Stimulated activated CD8-positive, alpha-beta memory T cell treated with anti-CD3 and anti-CD28 coated beads, Interleukin-15, amount 100 ng/mL, for 48 hours (primary cell): ENCODE results near the gene HADHB.
A peak's percentile ranks its signal among the peaks of the same experiment; 100 is the strongest.

ENCODE experiments used
- DNase-seq, 2 donors: peaks; one replicate each; pipeline ENCODE4 v3.0.0-alpha.2; 2020; ENCODE audit warnings: low read depth in 2 of 2

HADHB gene

DNA sequence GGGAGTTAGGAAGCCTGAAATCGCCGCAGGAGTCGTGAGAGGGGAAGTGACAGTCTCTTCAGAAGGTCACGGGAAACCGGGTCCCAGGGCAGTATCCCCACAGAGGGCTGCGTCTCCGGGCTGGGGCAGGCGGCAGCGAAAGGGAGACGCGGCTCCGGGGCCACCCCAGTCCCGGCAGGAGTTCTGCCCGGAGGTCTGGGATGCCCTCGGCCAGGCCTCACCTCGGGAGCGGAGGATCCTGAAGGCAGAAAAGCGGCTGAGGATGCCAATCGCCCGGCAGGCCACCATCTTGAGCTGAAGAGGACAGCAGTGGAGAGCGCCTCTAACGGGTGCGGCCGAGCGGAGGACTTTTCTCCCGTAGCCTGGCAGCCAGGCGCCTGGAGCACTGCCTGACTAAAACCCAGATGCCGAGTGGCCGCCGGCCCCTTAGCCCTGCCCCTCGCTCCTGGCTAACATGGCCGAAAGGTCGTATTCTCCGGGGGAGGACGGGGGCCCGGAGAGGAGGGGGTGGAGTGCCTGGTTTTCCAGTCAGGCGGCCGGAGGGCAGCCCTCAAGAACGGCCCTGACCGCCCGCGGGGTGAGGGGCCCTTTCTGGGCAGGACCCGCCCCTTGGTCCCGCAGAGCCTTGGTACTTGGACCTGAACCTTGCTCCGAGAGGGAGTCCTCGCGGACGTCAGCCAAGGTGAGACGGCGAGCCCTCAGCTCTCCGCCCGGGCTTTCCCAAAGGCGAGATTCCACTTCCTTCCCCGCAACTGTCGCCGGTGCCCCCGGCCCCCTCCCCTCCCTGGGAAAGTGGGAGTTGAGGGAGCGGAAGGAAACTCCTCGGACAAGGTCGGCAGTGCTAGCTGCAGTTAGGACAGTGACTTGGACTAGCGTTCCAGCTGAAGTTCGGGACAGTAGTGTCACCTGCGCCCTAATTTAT lies at the start of gene HADHB, which contains the start of gene HADHA:
Gene HADHB (plus strand): TSS at position 631 of the 922 bp plus-strand sequence. CDS start 9,316 bp downstream, outside the sequence.
Gene HADHA (minus strand): TSS at position 324 of the 922 bp plus-strand sequence. CDS start 36 bp downstream, at position 288.
- DNase-seq = peak; percentile 77 to 81

DNA sequence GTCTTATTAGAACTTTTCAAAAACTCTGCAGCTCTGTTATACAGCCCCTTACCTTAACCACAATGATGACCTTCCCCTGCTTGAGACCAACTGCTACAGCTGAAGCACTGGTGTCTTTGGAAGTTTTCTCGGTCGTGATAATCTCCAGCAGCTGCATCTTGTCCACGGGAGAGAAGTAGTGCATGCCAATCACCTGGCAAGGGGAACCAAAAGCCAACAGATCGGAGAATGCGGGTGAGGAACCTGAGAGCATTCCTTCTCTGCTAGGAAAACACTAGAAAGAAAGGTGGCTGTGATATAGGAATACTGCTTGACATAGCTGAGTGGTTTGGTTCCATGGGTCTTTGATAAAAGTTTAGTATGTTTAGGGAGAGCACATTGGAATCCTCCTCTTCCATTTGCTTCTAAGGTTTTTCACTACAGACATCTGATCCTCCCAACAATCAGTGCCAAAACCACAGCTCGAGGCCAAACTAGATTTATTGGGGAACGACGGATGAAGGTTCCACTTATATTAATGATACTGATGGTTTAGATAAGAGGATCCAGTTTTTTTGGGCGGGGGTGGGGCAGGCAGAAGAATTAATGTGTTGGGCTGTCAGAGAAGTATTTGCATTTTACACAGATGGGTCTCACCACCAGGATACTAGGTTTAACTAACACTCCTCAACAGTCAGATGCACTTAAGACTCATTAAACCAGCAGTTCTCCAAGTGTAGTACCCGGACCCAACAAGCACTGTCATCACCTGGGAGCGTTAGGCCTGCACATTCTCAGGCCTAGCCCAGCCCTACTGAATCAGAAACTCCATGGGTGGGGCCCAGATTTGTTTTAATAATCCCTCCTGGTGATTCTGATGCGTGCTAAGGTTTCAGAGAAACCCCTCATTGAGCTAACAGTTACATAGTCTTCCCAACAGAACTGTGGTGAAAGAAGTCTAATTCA lies 49.4 kb upstream of the HADHB start:
- no peak for DNase-seq

DNA sequence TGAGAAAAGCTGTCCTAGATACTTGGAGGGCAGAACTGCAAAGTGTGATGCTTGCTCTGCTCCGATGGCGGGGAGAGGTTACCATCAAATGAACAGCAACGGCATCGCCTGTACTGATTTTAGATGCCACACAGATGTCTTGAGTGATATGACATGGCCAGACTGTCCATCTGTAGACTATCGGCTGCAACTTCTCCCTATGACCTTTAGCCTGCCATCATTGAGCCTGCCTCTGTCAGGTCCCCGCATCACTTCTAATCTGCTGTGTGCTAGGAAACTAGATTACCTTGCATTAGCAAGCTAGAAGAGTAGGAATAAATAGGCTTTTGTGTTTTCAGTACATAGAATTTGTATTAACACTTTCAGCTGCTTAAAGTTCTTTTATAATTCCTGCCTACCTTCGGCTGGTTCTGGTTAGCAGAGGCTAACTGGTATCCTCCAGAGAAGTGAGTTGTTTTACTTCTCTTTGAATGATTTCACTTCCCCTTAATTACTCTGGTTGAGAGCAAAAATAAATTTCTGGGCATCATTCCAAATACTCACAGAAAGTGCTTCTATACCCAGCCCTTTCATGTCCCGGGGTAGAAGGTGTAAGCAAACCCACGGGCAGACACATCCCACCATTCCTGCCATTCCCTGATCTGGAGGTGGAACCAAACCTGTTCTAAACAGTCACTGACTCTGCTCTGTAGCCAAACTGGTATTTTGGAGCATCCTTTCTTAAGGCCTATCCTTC lies 47.9 kb upstream of the HADHB start:
- no peak for DNase-seq

DNA sequence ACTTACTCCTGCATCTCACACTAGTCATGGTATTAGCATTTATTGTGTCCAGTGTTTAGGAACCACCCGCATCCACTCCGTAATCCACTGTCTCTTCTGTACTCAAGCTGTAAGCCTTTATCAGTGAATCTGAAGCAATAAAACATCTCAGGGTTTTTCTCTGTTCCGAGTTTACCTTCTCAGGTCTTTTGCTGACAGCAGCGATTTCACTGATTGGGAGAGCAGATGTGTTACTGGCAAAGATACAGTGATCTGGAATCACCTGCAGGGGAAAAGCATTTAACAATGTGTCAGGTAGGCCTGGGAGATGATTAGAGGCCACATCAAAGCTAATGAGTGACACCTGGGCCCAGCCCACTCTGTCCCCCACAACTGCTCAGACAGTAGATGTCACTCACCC lies 47.2 kb upstream of the HADHB start:
- DNase-seq = no peak

DNA sequence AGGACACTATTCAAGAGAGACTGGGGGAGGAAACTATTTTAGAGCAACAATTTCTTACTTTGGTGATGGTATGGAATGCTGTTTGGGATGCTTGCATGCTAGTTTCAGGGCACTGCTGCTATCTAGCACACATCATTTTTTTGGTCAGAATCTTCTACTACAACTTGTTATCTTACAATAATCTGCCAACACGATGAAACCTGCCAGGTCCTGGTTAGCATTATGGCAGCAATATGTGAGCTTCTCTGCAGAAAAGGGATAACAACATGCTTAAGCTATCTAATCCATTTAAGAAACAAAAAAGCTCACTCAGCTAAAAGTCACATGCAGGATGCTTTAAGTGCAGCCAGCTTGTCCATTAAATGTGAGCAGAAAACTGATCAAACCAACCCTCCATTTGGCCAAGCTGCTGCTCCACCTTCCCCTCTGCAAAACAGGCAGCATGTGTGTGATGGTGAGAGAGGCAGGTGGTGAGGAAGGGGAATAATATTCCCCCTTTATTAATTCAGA lies 41.7 kb upstream of the HADHB start:
- DNase-seq = no peak

DNA sequence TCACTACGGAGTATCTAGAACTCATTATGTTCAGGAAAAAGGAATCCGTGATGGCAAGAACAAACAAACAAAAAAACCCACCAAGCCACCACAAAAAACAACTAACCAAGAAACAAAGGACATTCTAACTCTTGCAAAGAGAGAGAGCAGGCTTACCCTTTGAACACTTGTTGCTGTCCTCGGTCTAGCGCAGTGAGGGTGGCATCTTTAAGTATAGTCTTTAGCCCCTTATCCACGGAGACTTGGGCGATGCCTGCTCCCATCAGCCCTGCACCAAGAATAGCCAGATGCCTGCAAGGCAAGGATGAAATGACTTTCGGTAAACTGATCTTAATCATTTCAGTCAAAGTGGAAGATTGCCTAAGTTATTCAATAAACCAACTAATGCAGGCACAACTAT lies 40.8 kb upstream of the HADHB start:
- no peak for DNase-seq

DNA sequence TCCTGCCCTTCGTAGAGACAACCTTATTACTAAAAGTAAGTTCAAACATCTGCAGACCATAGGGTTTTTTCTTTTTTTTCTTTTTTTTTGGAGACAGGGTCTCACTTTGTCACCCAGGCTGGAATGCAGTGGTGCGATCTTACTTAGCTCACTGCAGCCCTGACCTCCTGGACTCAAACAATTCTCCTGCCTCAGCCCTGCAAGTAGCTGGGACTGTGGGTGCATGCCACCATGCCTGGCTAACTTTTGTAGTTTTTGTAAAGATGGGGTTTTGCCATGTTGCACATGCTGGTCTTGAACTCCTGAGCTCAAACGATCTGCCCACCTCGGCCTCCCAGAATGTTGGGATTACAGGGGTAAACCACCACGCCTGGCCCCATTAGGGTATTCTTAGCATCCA lies 32.7 kb upstream of the HADHB start:
- no peak for DNase-seq

DNA sequence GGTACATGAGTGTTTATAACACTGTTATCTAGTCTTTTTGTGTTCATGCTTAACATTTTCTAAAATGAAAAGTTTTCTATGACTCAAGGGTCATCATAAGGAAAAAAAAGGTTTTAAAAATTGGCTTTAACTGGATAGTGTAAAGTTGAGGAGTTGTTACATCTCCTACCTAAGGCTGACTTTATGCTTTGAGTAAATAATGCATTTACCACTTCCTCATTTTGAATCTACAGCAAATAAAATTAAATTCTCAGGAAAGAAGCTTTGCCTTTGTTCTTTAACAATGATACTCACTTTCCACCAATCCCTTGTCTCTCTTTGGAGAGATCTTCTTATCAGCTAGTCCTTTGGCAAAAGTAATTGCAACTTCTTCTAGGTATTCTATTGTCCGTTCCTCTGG lies 30.0 kb upstream of the HADHB start:
- DNase-seq = no peak

DNA sequence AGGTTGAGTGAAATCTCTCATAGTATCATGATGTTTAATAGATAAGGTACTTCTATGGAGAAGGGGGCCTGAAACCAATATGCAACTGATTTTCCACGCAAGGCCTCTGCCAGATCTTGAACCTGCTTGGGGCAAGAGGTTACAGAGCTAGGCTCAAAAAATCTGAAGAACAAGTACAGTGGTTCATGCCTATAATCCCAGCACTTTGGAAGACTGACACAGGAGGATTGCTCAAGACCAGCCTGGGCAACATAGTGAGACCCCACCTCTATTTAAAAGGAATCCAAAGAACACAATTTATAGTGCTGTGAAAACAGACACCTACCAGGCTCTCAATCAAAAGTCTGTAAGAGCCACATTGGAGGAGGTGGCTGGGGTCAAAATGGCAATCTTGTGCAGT lies 28.9 kb upstream of the HADHB start:
- no peak for DNase-seq

DNA sequence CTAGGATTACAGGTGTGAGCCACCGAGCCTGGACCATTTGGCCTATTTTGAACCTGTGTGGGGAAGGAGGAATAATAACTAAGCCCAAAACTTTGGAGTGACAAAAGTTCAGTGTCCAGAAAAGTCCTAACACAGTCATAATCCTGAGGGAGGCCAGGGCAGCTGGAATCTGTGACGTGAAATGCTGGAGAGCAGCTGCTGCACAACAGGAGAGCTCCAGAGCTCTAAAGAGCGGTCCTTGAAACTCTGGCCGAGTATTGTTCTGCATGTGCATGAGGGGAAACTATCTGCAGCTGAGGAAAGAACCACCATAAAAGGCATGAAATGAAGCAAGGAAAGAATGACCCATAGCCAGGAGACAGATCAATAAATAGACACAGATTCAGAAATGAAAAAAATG lies 28.2 kb upstream of the HADHB start:
- DNase-seq = no peak

DNA sequence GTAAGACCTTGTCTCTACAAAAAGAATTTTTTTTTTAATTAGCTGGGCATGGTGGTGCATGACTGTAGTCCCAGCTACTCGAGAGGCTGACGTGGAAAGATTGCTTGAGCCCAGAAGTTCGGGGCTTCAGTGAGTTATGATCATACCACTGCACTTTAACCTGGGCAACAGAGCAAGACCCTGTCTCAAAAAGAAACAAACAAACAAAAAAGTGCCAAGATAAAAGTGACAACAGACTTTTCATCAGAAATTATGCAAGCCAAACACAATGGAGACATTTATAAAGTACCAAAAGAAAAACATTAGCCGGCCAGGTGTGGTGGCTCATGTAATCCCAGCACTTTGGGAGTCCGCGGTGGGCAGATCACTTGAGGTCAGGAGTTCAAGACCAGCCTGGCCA lies 27.0 kb upstream of the HADHB start:
- no peak for DNase-seq

DNA sequence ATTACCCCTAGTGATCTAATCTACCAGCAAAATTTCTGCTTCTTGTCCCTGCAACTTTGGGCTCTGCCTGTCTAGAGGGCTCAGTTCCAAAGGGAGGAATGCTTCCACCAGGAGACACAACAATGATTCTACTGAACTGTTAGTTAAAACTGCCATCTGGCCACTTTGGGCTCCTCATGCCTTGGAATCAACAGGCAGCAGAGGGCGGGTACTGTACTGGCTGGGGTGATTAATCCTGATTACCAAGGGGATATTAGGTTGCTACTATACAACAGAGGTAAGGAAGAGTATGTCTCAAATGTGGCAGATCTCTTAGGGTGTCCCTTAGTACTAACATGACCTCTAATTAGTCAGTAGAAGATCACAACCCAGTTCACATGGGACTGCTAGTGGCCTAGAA lies 21.7 kb upstream of the HADHB start:
- no peak for DNase-seq

DNA sequence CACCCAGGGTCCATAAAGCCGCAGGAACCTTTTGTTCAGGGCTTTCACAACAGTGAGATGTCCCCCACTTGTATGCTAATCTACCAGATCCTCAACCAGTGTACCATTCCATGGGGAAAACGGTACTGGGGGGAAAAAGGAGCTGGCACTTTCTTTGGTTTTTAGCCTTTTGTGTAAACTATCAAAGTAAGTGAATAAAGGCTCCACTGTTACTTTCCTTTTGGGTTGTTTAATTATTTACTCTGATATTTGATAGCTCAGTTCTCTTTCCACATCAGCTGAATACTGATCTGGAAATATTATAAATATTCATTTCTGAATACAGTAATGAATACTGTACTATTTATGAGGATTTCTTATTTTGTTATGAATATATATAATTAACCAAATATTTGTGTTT lies 20.6 kb upstream of the HADHB start:
- no peak for DNase-seq

DNA sequence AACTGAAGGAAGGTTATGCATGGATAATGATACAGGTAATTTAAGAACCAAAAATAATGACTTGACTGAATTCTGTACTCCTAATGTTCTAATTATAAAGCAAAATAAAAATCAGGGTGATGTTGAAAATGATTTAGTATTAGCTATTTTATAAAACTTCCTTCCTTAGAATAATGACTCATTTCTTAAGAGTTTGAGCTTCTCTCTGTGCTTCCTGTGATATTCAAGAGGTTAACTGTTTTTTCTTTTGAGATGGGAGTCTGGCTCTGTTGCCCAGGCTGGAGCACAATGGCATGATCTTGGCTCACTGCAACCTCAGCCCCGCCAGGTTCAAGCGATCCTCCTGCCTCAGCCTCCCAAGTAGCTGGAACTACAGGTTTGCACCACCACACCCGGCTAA lies 15.1 kb upstream of the HADHB start:
- no peak for DNase-seq

DNA sequence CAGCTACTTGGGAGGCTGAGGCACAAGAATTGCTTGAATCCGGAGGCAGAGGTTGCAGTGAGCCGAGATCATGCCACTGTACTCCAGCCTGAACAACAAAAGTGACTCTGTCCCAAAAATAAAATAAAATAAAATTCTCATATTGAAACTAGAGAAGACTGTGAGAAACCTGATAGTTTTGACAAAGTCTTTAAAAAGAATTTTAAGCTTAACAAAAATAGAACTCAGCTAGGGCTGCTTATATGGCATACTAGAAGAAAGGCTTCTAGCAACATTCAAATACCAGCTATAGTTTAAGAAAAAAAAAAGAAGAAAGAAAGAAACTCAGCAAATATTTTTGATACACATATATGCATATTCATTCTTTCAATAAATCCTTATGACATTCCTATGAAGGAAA lies 13.9 kb upstream of the HADHB start:
- DNase-seq = no peak

DNA sequence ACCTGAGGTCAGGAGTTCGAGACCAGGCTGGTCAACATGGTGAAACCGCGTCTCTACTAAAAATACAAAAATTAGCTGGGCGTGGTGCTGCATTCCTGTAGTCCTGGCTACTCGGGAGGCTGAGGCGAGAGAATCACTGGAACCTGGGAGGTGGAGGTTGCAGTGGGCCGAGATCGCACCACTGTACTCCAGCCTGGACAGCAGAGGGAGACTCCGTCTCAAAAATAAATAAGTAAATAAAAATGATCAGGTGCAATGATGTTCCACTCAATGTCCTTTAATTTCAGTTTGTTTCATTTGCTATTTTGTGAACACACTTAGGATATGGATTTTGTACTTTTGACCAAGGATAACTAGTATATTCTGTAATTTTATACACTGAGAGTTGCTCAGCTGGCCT lies 9.7 kb upstream of the HADHB start:
- DNase-seq = no peak

DNA sequence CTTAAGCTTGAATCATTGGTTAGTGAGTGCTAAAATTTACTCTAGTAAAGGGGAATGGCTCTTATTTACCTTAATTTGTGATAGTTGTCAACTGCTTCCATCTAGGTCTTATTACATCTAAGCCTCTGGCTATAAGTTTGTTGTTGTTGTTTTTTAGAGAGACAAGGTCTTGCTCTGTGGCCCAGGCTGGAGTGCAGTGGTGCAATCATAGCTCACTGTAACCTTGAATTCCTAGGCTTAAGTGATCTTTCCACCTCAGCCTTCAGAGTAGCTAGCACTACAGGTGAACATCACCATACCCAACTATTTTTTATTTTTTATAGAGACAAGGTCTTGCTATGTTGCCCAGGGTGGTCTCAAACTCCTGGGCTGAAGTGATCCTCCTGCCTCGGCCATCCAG lies 6.9 kb upstream of the HADHB start:
- no peak for DNase-seq

DNA sequence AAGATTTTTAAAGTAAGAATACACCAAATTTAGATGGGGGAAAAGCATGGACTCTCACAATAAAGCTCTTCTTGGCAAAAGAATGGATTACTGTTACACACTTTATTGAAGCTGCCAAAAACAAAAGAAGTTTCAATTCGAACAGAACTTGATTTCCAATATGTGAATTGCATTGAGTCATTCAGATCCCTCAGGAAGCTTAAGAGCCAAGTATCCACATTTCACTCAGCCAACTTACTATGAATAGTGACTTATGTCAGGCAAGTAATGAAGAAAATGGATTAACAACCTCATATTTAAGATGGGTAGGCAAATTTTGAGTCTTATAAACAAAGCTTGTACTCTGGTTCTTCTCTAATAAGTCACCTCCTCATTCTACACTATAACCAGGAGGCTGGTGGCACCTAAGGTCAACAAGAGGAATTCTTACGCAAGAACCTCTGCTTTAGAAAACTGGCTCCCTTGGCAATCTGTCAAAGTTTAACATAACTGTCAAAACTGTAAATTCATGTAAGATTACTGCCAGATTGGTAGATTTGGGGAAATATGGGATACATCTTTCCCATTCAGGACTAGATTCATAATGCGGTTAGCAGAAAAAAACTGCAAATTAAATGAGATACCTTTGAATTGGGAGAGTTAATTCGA lies 6.3 kb upstream of the HADHB start:
- DNase-seq = no peak

DNA sequence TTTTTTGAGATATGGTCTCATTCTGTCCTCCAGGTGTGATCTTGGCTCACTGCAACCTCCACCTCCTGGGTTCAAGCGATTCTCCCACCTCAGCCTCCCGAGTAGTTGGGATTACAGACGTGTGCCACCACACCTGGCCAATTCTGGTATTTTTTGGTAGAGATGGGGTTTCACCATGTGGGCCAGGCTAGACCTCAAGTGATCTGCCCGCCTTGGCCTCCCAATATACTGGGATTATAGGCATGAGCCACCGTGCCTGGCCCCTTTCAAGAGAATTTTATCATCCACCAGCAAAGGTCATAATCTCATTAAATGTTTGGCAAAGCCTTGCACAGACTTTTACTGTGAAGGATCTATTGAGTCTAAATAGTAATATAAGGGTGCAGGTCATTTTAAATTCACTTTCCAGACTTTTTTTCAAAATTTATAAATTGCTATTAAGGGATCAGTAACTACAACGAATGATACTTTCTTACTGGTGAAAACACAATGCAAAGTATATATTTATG lies 2.8 kb upstream of the HADHB start:
- DNase-seq = no peak

DNA sequence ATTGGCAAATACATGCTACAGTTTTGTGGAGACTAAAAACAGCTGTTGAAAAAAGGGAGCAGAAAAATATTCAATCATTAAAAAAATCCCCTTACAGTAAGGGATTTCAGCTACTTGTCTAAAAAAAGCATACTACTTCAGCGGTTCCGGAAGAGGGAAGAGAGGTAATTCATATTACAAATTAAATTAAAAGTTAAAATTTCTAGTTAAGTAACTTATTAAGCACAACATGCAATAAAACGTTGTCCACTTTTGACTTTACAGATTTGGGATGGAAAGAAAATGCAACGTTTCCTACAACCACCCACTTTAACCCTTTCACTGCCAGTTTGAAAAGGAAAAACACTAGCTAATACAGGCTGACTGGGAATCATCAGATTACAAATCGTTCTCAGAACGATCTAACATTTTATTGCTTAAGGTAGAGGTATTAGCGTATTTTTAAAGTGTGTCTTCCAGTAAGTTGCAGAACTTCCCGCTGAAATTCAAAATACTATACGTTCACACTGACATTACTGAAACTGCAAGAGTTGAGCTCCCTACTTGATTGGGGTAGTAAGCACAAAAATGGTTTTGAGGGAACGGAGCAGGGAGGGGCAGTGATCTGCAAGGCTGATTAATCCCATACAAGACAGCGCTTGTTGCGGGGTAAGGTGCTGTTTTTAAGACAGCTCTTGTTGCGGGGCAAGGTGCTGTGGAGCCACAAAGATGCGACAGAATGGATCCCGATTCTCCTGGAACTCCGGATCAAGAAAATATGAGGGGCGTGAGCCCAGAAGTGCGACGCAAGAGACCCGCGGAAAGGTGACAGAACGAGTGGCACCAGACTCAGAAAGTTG lies 1.1 kb upstream of the HADHB start:
- DNase-seq = no peak
